Stomach (tissue), 9 donors: ENCODE data around the gene AGAP2. TPM values are rescaled to one million over a fixed set of nuclear protein-coding genes. Genes with fewer than 3 reads are reported as not detected.

ENCODE experiments used
- DNase-seq, 2 donors: peaks; one replicate each; pipeline versions ENCODE4 v3.0.0 to v3.0.0-alpha.2; 2013 to 2019
- H3K27ac ChIP-seq, 5 donors: fragments of 200-600 bp in 4 of 5; sonication (generic) in 4 of 5; one replicate each; pipeline ENCODE4 v1.5.1; 2013 to 2019; ENCODE audit warnings: mild to moderate bottlenecking in 1 of 5, moderate library complexity in 1 of 5
- H3K27me3 ChIP-seq, 3 donors: fragments of 200-600 bp; sonication (generic); one replicate each; pipeline ENCODE4 v1.5.1; 2017 to 2019; ENCODE audit warnings: mixed run types in 1 of 3
- H3K36me3 ChIP-seq, 4 donors: fragments of 200-600 bp; sonication (generic); 1 replicate in 3 of 4; 2 replicates in 1 of 4; pipeline ENCODE4 v1.5.1; 2016 to 2019
- H3K4me1 ChIP-seq, 4 donors: fragments of 200-600 bp; sonication (generic); one replicate each; pipeline ENCODE4 v1.5.1; 2016 to 2019
- H3K4me3 ChIP-seq, 4 donors: fragments of 200-600 bp; sonication (generic) in 3 of 4; one replicate each; pipeline ENCODE4 v1.5.1; 2016 to 2019; ENCODE audit warnings: mild to moderate bottlenecking in 1 of 4
- H3K9me3 ChIP-seq, 4 donors: fragments of 200-600 bp; sonication (generic); one replicate each; pipeline ENCODE4 v1.5.1; 2016 to 2019
- EP300 ChIP-seq: sonication (generic); formaldehyde crosslinking; IDR thresholded peaks from one replicate; pipeline ENCODE4 v1.6.1; 2017; ENCODE audit warnings: antibody characterized with exemption
- POLR2A ChIP-seq, 4 donors: fragments of 450-650 bp; IDR thresholded peaks; one replicate each; pipeline ENCODE4 v1.6.1; 2016; ENCODE audit warnings: antibody characterized with exemption in 4 of 4, control low read depth in 2 of 4, mild to moderate bottlenecking in 1 of 4, moderate library complexity in 1 of 4
- POLR2AphosphoS5 ChIP-seq, 3 donors: sonication (generic); formaldehyde crosslinking; IDR thresholded peaks; one replicate each; pipeline ENCODE4 v1.6.1; 2016; ENCODE audit warnings: antibody characterized with exemption in 3 of 3
- WGBS, 5 donors: extraction: QIAGEN DNeasy Blood & Tissue Kit in 3 of 5; methylation state at CpG; one replicate each; pipeline versions ENCODE4 v1.1.5 to v1.1.7; 2013 to 2018; 5-methylcytosine and 5-hydroxymethylcytosine counted together
- intact Hi-C: fragments of 100-400 bp; cut with DNase I; formaldehyde crosslinking; loops from one replicate; pipeline ENCODE4 v1.15.1; 2023; ENCODE audit warnings: low total_unique reads
- polyA plus RNA-seq, 3 donors: library from polyadenylated mRNA; stranded (reverse); fragments of 200-250 nt; gene quantifications; one replicate each; pipeline ENCODE4 v1.2.3, GENCODE V29; 2013
- total RNA-seq, 5 donors: library from RNA; depleted of rRNA; stranded (reverse); fragments of >200 nt; gene quantifications; one replicate each; pipeline versions ENCODE4 v1.1.0 to v1.2.3, GENCODE V29; 2014 to 2016
- TF ChIP-seq, protein P1 (sequence below), 7 experiments: fragments of 450-650 bp in 4 of 7; fragments of 200-600 bp in 3 of 7; sonication (generic) in 3 of 7; IDR thresholded peaks; one replicate each; pipeline ENCODE4 v1.5.1; 2016 to 2019; ENCODE audit warnings: antibody characterized with exemption in 7 of 7, control low read depth in 2 of 7, mild to moderate bottlenecking in 1 of 7
- donor health status: healthy with polysubstance abuse.
- donor health status: Bipolar disorder and iron deficiency.
- donor health status: healthy.

The AGAP2 gene
- total and polyA plus RNA-seq, 8 donors, result under 0.01 to 5.7 (median 0.68) TPM; not detected in 1

DNA sequence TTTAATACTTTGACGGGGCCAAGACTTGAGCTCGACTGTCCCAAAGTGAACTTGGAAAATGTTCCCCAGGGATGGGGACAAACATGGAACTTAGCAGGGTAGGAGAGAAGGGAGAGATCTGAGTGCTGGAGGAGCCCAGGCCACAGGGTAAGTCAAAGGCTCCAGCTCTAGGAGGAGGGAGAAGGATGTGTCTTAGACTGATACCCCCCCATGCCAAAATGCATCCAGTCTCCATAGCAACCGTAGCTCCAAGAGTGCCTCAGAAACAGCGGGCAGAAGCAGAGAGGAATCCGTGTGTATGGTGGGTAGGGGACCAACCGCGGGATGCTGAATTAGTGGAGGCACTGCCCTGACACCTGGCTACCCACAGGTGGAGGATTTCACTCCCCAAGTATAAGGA is 845 bp upstream of the AGAP2 start:
- Histone ChIP-seq H3K27me3 (peaks cover 16 to 91% (median 62%) of the 10 kb centered on the region in 3 donors), H3K4me1 (peaks cover 35 to 65% (median 46%) of the 10 kb centered on the region in 4 donors), H3K27ac (no peak overlapping the region), H3K4me3 (no peak overlapping the region), H3K36me3 (peaks cover 0 to 2% (median 0%) of the 10 kb centered on the region in 4 donors), H3K9me3 (no peaks in the 10 kb centered on the region)
- intact Hi-C loops, result no loop called here
- no peak for DNase-seq
- no peak for TF ChIP-seq EP300
- 24 to 37% (median 24%) methylated on average over 7 of the region's 7 CpGs for WGBS, 5 donors

DNA sequence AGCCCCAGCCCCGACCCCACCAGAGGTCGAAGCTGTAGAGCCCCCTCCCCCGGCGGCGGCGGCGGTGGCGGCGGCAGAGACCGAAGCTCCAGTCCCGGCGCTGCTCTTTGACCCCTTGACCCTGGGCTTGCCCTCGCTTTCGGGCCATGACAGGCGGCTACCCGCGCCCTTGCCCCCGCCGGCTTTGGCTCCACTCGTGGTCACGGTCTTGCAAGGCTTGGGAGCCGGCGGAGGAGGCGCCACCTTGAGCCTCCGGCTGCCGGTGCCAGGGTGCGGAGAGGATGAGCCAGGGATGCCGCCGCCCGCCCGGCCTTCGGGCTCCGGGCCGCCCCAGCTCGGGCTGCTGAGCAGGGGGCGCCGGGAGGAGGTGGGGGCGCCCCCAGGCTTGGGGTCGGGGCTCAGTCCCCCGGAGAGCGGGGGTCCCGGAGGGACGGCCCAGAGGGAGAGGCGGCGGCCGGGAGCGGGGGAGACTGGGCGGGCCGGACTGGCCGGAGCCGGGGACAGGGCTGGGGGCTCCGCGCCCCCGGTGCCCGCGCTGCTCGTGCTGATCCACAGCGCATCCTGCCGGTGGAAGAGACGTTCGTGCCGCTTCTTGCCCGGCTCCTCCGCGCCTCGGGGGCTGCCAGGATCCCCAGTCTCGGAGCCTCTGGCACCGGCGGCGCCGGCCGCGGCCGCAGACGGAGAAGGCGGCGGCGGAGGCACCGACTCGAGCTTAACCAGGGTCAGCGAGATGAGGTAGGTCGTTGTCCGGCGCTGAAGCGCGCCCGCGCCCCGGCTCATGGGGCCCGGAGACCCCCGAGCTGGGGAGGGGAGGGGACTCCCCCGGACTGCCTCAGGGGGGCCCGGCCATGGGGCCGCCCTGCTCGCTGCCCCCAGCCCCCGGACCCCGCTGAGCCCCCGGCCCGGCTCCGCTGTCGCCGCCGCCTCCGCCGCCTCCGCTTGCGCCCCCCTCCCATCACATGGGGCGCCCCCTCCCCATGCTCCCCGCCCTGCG is 778 bp downstream of the AGAP2 start:
- H3K4me1 ChIP-seq, result peaks cover 32 to 60% (median 41%) of the 10 kb centered on the region in 4 donors
- H3K4me3 ChIP-seq, result peak overlapping the region; percentile 30 to 48 (median 38)
- H3K27ac ChIP-seq, result no peak overlapping the region
- DNase-seq, result peak in 1 of 2 donors; percentile 67
- no peaks in the 10 kb centered on the region for H3K9me3 ChIP-seq
- TF ChIP-seq, protein P1, sequence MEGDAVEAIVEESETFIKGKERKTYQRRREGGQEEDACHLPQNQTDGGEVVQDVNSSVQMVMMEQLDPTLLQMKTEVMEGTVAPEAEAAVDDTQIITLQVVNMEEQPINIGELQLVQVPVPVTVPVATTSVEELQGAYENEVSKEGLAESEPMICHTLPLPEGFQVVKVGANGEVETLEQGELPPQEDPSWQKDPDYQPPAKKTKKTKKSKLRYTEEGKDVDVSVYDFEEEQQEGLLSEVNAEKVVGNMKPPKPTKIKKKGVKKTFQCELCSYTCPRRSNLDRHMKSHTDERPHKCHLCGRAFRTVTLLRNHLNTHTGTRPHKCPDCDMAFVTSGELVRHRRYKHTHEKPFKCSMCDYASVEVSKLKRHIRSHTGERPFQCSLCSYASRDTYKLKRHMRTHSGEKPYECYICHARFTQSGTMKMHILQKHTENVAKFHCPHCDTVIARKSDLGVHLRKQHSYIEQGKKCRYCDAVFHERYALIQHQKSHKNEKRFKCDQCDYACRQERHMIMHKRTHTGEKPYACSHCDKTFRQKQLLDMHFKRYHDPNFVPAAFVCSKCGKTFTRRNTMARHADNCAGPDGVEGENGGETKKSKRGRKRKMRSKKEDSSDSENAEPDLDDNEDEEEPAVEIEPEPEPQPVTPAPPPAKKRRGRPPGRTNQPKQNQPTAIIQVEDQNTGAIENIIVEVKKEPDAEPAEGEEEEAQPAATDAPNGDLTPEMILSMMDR (IDR thresholded peaks at IDR 0.05), result no peak
- no peak for TF ChIP-seq POLR2A (IDR thresholded peaks at IDR 0.05)
- TF ChIP-seq POLR2AphosphoS5 (IDR thresholded peaks at IDR 0.05), result no peak
- TF ChIP-seq EP300, result no peak
- peaks cover 0 to 18% (median under 1%) of the 10 kb centered on the region in 4 donors for H3K36me3 ChIP-seq
- intact Hi-C loops, result no loop called here
- WGBS, 5 donors, result 13 to 31% (median 25%) methylated on average over 12 to 110 of the region's 110 CpGs
- peaks cover 16 to 100% (median 62%) of the 10 kb centered on the region in 3 donors for H3K27me3 ChIP-seq

DNA sequence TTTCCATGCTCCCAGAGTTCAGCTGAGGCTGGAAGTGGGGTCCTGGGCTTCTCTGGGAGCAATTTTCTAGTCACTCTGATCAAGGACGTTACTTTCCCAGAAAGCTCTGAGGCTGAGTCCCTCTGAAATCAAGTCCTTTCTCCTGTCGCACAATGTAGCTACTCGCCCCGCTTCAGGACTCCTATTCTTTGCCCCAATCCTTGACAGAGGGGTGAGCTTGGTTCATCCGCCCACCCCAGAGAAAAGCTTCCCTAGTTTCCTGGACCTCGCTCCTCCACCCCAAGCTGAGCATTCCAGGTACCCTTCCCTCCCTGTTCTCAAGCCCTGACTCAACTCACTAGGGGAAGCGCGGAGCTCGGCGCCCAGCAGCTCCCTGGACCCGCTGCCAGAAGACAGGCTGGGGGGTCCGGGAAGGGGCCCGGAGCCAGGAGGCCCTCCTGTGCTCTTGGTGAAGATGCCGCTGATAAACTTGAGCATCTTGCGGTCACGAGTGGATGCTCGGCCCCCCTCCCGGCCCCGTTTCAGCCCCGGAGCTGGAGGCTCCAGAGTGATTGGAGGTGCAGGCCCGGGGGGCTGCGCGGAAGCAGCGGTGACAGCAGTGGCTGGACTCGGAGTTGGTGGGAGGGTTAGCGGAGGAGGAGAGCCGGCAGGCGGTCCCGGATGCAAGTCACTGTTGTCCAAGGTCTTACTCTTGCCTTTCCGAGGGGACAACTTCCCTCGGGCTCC is 1.6 kb downstream of the AGAP2 start:
- H3K4me1 ChIP-seq, result peaks cover 32 to 53% (median 41%) of the 10 kb centered on the region in 4 donors
- H3K9me3 ChIP-seq, result no peaks in the 10 kb centered on the region

DNA sequence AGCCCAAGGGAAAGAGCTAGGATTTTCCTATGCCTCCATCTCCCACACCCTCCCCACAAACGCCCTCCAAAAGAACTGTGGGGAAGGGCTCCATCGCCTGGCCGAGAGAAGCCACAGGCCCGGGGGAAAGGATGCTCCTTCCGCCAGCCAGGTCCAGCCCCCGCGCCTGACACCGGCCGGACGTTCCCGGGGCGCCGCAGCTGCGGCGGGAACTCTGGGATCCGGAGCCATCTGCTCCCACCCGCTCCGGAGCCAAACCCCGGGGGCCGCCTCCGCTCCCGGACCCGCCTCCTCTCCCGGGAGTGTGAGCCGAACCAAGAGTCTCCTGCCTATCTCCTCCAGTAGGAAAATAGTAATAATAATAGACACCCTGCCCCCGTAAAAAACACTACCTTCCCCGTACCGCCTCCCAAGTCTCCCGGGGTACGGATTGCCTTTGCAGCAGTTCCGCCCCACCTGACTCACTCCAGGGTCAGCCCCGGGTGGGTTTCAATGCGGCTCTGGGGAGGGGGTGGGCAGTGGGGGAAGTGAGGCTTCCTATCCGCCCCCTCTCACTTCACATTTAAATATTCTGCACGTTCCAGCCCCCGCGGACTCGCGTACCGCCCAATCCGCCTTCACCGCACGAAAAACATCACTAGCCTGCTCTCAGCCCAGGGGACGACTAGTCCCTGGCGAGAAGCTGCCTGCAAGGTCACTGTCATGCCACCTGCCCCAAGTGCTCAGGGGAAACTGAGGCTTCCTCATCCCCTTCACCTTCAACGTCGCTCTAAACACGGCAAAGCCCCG is 2.4 kb downstream of the AGAP2 start:
- Histone ChIP-seq H3K27ac (no peak overlapping the region), H3K9me3 (no peaks in the 10 kb centered on the region), H3K36me3 (peaks cover 0 to 31% (median 2%) of the 10 kb centered on the region in 4 donors), H3K27me3 (peaks cover 16 to 96% (median 62%) of the 10 kb centered on the region in 3 donors), H3K4me1 (peaks cover 32 to 53% (median 41%) of the 10 kb centered on the region in 4 donors), H3K4me3 (peak overlapping the region in 2 of 4 donors; percentile 11 to 13)
- DNase-seq, result peak in 1 of 2 donors; percentile 74
- 15 to 36% (median 21%) methylated on average over 41 to 49 of the region's 49 CpGs for WGBS, 5 donors
- TF ChIP-seq EP300, result no peak
- no peak for TF ChIP-seq POLR2A (IDR thresholded peaks at IDR 0.05)
- no peak for TF ChIP-seq POLR2AphosphoS5 (IDR thresholded peaks at IDR 0.05)
- TF ChIP-seq, protein P1 (IDR thresholded peaks at IDR 0.05), result no peak
- intact Hi-C loops, result no loop called here

More for the DNA sequence above, 1.6 kb downstream of the AGAP2 start:
- intact Hi-C loops, result no loop called here
- peak overlapping the region in 3 of 4 donors; percentile 37 to 48 (median 38) for H3K4me3 ChIP-seq
- TF ChIP-seq POLR2A (IDR thresholded peaks at IDR 0.05) (no peak), EP300 (no peak), POLR2AphosphoS5 (IDR thresholded peaks at IDR 0.05) (no peak)
- TF ChIP-seq, protein P1 (IDR thresholded peaks at IDR 0.05), result no peak
- 12 to 26% (median 20%) methylated on average over 26 to 31 of the region's 31 CpGs for WGBS, 5 donors
- H3K27ac ChIP-seq, result no peak overlapping the region
- peaks cover 16 to 97% (median 62%) of the 10 kb centered on the region in 3 donors for H3K27me3 ChIP-seq
- DNase-seq, result no peak
- peaks cover 0 to 26% (median 2%) of the 10 kb centered on the region in 4 donors for H3K36me3 ChIP-seq
